ENCODE data around the gene CHD1L. TPM values are rescaled to one million over a fixed set of nuclear protein-coding genes. Genes with fewer than 3 reads are reported as not detected.
"Not testable (repeated sequence)": the region's sequence is repeated elsewhere in the genome, so short reads cannot be mapped to it uniquely, and the experiment has no call there.

Gene CHD1L
- polyA plus RNA-seq, 3 donors: 13.1 to 23.0 (median 15.2) TPM

DNA sequence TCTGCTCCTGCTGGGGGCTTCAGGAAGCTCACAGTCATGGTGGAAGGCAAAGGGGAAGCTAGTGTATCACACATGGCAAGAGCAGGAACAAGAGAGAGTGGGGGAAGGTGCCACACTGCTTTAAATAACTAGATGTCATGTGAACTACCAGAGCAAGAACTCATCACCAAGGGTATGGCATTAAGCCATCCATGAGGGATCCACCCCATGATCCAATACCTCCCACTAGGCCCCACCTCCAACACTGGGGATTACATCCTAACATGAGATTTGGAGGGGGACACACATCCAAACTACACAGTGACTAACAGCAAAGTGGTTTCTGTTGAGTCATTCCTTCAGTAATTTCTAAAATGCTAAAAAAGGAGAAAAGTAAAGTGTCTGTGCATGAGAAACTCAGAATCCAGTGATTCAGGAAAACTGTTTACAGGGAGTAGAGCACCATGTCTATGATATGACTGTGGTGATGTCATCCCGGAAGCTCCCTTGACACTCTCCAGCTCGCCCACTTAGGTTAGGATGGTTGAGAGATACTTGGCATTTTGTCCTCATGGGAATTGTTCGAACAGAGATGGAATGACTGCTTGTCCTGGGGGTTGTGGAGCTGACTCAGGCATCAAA is 50.3 kb downstream of the CHD1L start:
- peaks cover 0 to under 1% of the 10 kb centered on the region in 2 donors for H3K9me3 ChIP-seq (replicated peaks in 1 of 2; ENCODE audit: control insufficient read depth in 1 of 2, insufficient read depth in 1 of 2, low read length in 2 of 2)
- no peaks in the 10 kb centered on the region for H4K20me1 ChIP-seq (ENCODE audit: insufficient read depth, low read length)
- no peak overlapping the region for H3K27ac ChIP-seq (ENCODE audit: low read depth in 1 of 2, low read length in 2 of 2)
- no peaks in the 10 kb centered on the region for H3K79me2 ChIP-seq (ENCODE audit: insufficient read depth, low read length)
- peaks cover 86 to 98% of the 10 kb centered on the region in 2 donors for H3K36me3 ChIP-seq (replicated peaks in 1 of 2; ENCODE audit: control insufficient read depth in 1 of 2, insufficient read depth in 2 of 2, low read length in 2 of 2)
- Mint-ChIP-seq H3K27ac (peak overlapping the region in 2 of 7 donors; percentile 44 to 55), H3K4me3 (no peak overlapping the region), H3K4me1 (no peaks in the 10 kb centered on the region), H3K27me3 (ENCODE audit: low read depth in 3 of 3) (peaks cover 0 to 3% (median 0%) of the 10 kb centered on the region in 3 donors), H3K9me3 (peaks cover 0 to 18% (median 10%) of the 10 kb centered on the region in 7 donors), H3K36me3 (peaks cover 96 to 98% of the 10 kb centered on the region in 2 donors)
- H2AFZ ChIP-seq (ENCODE audit: insufficient read depth, low read depth, low read length, poor library complexity, severe bottlenecking): no peak overlapping the region
- no peak overlapping the region for H3K4me3 ChIP-seq (replicated peaks in 1 of 3; ENCODE audit: low read depth in 2 of 3, low read length in 3 of 3)
- WGBS (ENCODE audit: insufficient coverage): 100% methylated on average over 1 of the region's 3 CpGs
- H3K9ac ChIP-seq (ENCODE audit: insufficient read depth, low read length, poor library complexity, severe bottlenecking): no peak overlapping the region
- no peak for DNase-seq
- H3K4me2 ChIP-seq (replicated peaks; ENCODE audit: extremely low read depth, low read length, poor library complexity, severe bottlenecking): no peak overlapping the region
- H3K27me3 ChIP-seq (ENCODE audit: control insufficient read depth in 2 of 2, insufficient read depth in 2 of 2, low read length in 2 of 2): no peaks in the 10 kb centered on the region
- intact Hi-C loops (cut with micrococcal nuclease): no loop called here
- no peaks in the 10 kb centered on the region for H3K4me1 ChIP-seq (ENCODE audit: control insufficient read depth in 1 of 2, insufficient read depth in 2 of 2, low read length in 2 of 2)
- TF ChIP-seq, protein P1, sequence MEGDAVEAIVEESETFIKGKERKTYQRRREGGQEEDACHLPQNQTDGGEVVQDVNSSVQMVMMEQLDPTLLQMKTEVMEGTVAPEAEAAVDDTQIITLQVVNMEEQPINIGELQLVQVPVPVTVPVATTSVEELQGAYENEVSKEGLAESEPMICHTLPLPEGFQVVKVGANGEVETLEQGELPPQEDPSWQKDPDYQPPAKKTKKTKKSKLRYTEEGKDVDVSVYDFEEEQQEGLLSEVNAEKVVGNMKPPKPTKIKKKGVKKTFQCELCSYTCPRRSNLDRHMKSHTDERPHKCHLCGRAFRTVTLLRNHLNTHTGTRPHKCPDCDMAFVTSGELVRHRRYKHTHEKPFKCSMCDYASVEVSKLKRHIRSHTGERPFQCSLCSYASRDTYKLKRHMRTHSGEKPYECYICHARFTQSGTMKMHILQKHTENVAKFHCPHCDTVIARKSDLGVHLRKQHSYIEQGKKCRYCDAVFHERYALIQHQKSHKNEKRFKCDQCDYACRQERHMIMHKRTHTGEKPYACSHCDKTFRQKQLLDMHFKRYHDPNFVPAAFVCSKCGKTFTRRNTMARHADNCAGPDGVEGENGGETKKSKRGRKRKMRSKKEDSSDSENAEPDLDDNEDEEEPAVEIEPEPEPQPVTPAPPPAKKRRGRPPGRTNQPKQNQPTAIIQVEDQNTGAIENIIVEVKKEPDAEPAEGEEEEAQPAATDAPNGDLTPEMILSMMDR (IDR thresholded peaks at IDR 0.05): no peak

DNA sequence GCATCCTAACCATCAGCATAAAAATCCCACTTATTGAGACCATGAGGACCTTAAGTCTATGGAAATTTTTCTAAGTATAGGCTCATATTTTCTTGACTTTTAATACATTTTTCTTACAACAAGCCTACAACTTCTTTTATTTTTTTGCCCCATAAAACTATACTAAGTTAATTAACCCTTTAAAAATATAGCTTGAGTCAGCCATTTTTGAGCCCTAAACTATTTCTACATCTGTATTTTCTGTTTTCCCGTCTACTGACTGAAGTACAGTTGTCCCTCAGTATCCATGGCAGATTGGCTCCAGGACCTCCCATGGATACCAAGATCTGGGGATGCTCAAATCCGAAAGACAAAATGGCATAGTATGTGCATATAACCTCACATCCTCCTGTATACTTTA is 55.0 kb downstream of the CHD1L start:
- H3K27ac Mint-ChIP-seq: no peak overlapping the region
- peaks cover 12 to 31% of the 10 kb centered on the region in 2 donors for H3K9me3 ChIP-seq (replicated peaks in 1 of 2; ENCODE audit: control insufficient read depth in 1 of 2, insufficient read depth in 1 of 2, low read length in 2 of 2)
- H4K20me1 ChIP-seq (ENCODE audit: insufficient read depth, low read length): no peaks in the 10 kb centered on the region
- H3K4me1 ChIP-seq (ENCODE audit: control insufficient read depth in 1 of 2, insufficient read depth in 2 of 2, low read length in 2 of 2): no peaks in the 10 kb centered on the region
- H3K4me2 ChIP-seq (replicated peaks; ENCODE audit: extremely low read depth, low read length, poor library complexity, severe bottlenecking): no peak overlapping the region
- no peak overlapping the region for H3K4me3 ChIP-seq (replicated peaks in 1 of 3; ENCODE audit: low read depth in 2 of 3, low read length in 3 of 3)
- H3K36me3 Mint-ChIP-seq: peaks cover 60 to 68% of the 10 kb centered on the region in 2 donors
- no peak overlapping the region for H3K4me3 Mint-ChIP-seq
- intact Hi-C loops (cut with micrococcal nuclease): no loop called here
- no peaks in the 10 kb centered on the region for H3K27me3 Mint-ChIP-seq (ENCODE audit: low read depth in 3 of 3)
- 83% methylated on average over 1 of the region's 2 CpGs for WGBS (ENCODE audit: insufficient coverage)
- no peaks in the 10 kb centered on the region for H3K27me3 ChIP-seq (ENCODE audit: control insufficient read depth in 2 of 2, insufficient read depth in 2 of 2, low read length in 2 of 2)
- H2AFZ ChIP-seq (ENCODE audit: insufficient read depth, low read depth, low read length, poor library complexity, severe bottlenecking): no peak overlapping the region
- peaks cover 43 to 60% of the 10 kb centered on the region in 2 donors for H3K36me3 ChIP-seq (replicated peaks in 1 of 2; ENCODE audit: control insufficient read depth in 1 of 2, insufficient read depth in 2 of 2, low read length in 2 of 2)
- TF ChIP-seq, protein P1 (IDR thresholded peaks at IDR 0.05): no peak
- no peaks in the 10 kb centered on the region for H3K79me2 ChIP-seq (ENCODE audit: insufficient read depth, low read length)
- no peak overlapping the region for H3K27ac ChIP-seq (ENCODE audit: low read depth in 1 of 2, low read length in 2 of 2)
- DNase-seq: no peak
- H3K9me3 Mint-ChIP-seq: peaks cover 24 to 57% (median 40%) of the 10 kb centered on the region in 7 donors
- no peak overlapping the region for H3K9ac ChIP-seq (ENCODE audit: insufficient read depth, low read length, poor library complexity, severe bottlenecking)
- H3K4me1 Mint-ChIP-seq: no peaks in the 10 kb centered on the region

DNA sequence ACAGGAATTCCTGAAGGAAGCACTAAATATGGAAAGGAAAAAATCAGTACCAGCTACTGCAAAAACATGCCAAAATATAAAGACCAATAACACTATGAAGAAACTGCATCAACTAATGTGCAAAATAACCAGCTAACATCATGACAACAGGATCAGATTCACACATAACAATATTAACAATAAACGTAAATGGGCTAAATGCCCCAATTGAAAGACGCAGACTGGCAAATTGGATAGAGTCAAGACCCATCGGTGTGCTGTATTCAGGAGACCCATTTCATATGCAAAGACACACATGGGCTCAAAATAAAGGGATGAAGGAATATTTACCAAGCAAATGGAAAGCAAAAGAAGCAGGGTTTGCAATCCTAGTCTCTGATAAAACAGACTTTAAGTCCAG is 63.3 kb downstream of the CHD1L start:
- H3K79me2 ChIP-seq (ENCODE audit: insufficient read depth, low read length); H3K4me3 ChIP-seq (replicated peaks in 1 of 3; ENCODE audit: low read depth in 2 of 3, low read length in 3 of 3); H3K4me1 ChIP-seq (ENCODE audit: control insufficient read depth in 1 of 2, insufficient read depth in 2 of 2, low read length in 2 of 2); H3K4me1 Mint-ChIP-seq; H3K27me3 Mint-ChIP-seq (ENCODE audit: low read depth in 3 of 3); H3K36me3 ChIP-seq (replicated peaks in 1 of 2; ENCODE audit: control insufficient read depth in 1 of 2, insufficient read depth in 2 of 2, low read length in 2 of 2); H3K9ac ChIP-seq (ENCODE audit: insufficient read depth, low read length, poor library complexity, severe bottlenecking); H3K27me3 ChIP-seq (ENCODE audit: control insufficient read depth in 2 of 2, insufficient read depth in 2 of 2, low read length in 2 of 2); DNase-seq; H4K20me1 ChIP-seq (ENCODE audit: insufficient read depth, low read length); H3K4me3 Mint-ChIP-seq; H3K27ac ChIP-seq (ENCODE audit: low read depth in 1 of 2, low read length in 2 of 2); H2AFZ ChIP-seq (ENCODE audit: insufficient read depth, low read depth, low read length, poor library complexity, severe bottlenecking); intact Hi-C loops (cut with micrococcal nuclease); H3K27ac Mint-ChIP-seq; H3K4me2 ChIP-seq (replicated peaks; ENCODE audit: extremely low read depth, low read length, poor library complexity, severe bottlenecking); H3K36me3 Mint-ChIP-seq: not testable (repeated sequence)
- H3K9me3 Mint-ChIP-seq: peaks cover 32 to 83% (median 61%) of the 10 kb centered on the region in 7 donors
- peaks cover 9 to 58% of the 10 kb centered on the region in 2 donors for H3K9me3 ChIP-seq (replicated peaks in 1 of 2; ENCODE audit: control insufficient read depth in 1 of 2, insufficient read depth in 1 of 2, low read length in 2 of 2)
- WGBS (ENCODE audit: insufficient coverage): 100% methylated on average over 2 of the region's 3 CpGs
